ENCODE data around the gene CDYL2.

DNA sequence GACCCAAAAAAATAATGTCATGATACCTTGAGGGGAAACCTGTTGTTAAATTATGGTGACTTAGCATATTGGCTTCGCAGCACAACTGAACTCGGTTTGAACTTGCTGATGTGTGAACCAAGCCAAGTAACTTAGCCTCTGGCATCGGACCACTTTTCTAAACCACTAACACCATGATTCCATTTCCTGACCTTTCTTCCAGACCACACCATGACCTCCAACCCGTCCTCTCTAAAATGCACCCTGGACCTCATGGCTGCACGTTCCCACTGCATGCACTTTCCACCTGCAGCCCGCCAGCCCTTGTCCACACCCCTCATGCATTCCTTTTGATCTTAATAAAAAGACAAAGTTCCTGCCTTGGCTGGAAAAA lies 234.3 kb downstream of the CDYL2 start:
- TF ChIP-seq GATA2 (IDR thresholded peaks at IDR 0.05; ENCODE audit: low read depth, low read length) (no peak), GATA3 (IDR thresholded peaks at IDR 0.05; ENCODE audit: low read depth, low read length) (no peak)
